Measurements from ENCODE around the gene MINDY3.

MINDY3 gene

DNA sequence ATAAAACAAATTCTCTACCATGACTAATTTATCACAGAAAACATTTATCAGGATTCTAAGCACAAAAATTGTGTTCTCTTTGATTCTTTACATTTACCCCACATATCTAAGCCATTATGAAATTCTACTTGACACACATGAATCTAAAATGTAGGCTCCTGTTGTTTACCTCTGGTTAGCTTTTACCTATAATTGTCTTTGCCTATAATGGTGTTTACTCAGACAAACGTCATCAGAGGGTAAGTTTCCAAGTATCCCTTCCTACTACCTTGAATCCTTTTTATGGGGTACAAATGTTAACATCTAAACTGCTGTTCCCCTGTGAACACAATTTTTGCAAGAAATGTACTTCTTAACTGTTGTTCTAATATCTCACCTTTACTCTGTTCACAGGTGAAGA is 63.5 kb downstream of the MINDY3 start (continued):
- TF ChIP-seq ZNF366 (tag by site-specific recombination; conservative IDR thresholded peaks at IDR 0.05) (peak; percentile 34; the same call in 1 of the 2 replicates), TRIM28 (IDR thresholded peaks at IDR 0.05; ENCODE audit: borderline replicate concordance, low read length) (no peak), ZSCAN30 (tag by site-specific recombination; IDR thresholded peaks at IDR 0.05) (0 out of 2 replicates have a peak, but pooled peaks have one; percentile 5), ZNF155 (tag by site-specific recombination; IDR thresholded peaks at IDR 0.05) (no peak), OSR2 (tag by site-specific recombination; IDR thresholded peaks at IDR 0.05) (peak; percentile 91), ZNF324 (tag by site-specific recombination; IDR thresholded peaks at IDR 0.05) (no peak), SP7 (tag by site-specific recombination; IDR thresholded peaks at IDR 0.05) (peak; percentile 66), MYNN (tag by site-specific recombination; IDR thresholded peaks at IDR 0.05; ENCODE audit: borderline replicate concordance) (no peak), BCL11A (tag by site-specific recombination; IDR thresholded peaks at IDR 0.05; ENCODE audit: low read depth) (peak; percentile 64; the same call in 1 of the 2 replicates), KLF8 (tag by site-specific recombination; IDR thresholded peaks at IDR 0.05) (peak; percentile 32; the same call in 1 of the 2 replicates), ZNF157 (tag by site-specific recombination; IDR thresholded peaks at IDR 0.05) (no peak), ZBTB1 (tag by site-specific recombination; IDR thresholded peaks at IDR 0.05) (peak; percentile 83; the same call in 1 of the 2 replicates), ZNF354C (tag by site-specific recombination; IDR thresholded peaks at IDR 0.05; ENCODE audit: borderline replicate concordance, low read depth) (no peak), ZNF391 (tag by site-specific recombination; IDR thresholded peaks at IDR 0.05; ENCODE audit: borderline replicate concordance, low read depth) (0 out of 2 replicates have a peak, but pooled peaks have one; percentile 21), REPIN1 (tag by site-specific recombination; IDR thresholded peaks at IDR 0.05; ENCODE audit: low read depth) (no peak), ZBTB17 (tag by site-specific recombination; IDR thresholded peaks at IDR 0.05) (no peak), BCL6B (tag by site-specific recombination; IDR thresholded peaks at IDR 0.05) (no peak), ZSCAN23 (tag by site-specific recombination; IDR thresholded peaks at IDR 0.05) (no peak), KLF1 (tag by site-specific recombination; IDR thresholded peaks at IDR 0.05) (no peak), YY2 (tag by site-specific recombination; IDR thresholded peaks at IDR 0.05) (no peak), ZNF112 (tag by site-specific recombination; IDR thresholded peaks at IDR 0.05) (no peak), KLF10 (tag by site-specific recombination; IDR thresholded peaks at IDR 0.05) (no peak), ZNF184 (tag by site-specific recombination; IDR thresholded peaks at IDR 0.05) (no peak), YY1 (tag by site-specific recombination; IDR thresholded peaks at IDR 0.05) (no peak)
- TF ChIP-seq, protein P1, sequence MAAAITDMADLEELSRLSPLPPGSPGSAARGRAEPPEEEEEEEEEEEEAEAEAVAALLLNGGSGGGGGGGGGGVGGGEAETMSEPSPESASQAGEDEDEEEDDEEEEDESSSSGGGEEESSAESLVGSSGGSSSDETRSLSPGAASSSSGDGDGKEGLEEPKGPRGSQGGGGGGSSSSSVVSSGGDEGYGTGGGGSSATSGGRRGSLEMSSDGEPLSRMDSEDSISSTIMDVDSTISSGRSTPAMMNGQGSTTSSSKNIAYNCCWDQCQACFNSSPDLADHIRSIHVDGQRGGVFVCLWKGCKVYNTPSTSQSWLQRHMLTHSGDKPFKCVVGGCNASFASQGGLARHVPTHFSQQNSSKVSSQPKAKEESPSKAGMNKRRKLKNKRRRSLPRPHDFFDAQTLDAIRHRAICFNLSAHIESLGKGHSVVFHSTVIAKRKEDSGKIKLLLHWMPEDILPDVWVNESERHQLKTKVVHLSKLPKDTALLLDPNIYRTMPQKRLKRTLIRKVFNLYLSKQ (tag by site-specific recombination; IDR thresholded peaks at IDR 0.05; ENCODE audit: borderline replicate concordance) = no peak
- TF ChIP-seq, protein P2, sequence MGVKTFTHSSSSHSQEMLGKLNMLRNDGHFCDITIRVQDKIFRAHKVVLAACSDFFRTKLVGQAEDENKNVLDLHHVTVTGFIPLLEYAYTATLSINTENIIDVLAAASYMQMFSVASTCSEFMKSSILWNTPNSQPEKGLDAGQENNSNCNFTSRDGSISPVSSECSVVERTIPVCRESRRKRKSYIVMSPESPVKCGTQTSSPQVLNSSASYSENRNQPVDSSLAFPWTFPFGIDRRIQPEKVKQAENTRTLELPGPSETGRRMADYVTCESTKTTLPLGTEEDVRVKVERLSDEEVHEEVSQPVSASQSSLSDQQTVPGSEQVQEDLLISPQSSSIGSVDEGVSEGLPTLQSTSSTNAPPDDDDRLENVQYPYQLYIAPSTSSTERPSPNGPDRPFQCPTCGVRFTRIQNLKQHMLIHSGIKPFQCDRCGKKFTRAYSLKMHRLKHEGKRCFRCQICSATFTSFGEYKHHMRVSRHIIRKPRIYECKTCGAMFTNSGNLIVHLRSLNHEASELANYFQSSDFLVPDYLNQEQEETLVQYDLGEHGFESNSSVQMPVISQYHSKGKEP (tag by site-specific recombination; IDR thresholded peaks at IDR 0.05) = peak; percentile 41; the same call in 1 of the 2 replicates
- TF ChIP-seq, protein P3, sequence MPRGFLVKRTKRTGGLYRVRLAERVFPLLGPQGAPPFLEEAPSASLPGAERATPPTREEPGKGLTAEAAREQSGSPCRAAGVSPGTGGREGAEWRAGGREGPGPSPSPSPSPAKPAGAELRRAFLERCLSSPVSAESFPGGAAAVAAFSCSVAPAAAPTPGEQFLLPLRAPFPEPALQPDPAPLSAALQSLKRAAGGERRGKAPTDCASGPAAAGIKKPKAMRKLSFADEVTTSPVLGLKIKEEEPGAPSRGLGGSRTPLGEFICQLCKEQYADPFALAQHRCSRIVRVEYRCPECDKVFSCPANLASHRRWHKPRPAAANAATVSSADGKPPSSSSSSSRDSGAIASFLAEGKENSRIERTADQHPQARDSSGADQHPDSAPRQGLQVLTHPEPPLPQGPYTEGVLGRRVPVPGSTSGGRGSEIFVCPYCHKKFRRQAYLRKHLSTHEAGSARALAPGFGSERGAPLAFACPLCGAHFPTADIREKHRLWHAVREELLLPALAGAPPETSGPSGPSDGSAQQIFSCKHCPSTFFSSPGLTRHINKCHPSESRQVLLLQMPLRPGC (tag by site-specific recombination; IDR thresholded peaks at IDR 0.05) = peak; percentile 59
- TF ChIP-seq, protein P4, sequence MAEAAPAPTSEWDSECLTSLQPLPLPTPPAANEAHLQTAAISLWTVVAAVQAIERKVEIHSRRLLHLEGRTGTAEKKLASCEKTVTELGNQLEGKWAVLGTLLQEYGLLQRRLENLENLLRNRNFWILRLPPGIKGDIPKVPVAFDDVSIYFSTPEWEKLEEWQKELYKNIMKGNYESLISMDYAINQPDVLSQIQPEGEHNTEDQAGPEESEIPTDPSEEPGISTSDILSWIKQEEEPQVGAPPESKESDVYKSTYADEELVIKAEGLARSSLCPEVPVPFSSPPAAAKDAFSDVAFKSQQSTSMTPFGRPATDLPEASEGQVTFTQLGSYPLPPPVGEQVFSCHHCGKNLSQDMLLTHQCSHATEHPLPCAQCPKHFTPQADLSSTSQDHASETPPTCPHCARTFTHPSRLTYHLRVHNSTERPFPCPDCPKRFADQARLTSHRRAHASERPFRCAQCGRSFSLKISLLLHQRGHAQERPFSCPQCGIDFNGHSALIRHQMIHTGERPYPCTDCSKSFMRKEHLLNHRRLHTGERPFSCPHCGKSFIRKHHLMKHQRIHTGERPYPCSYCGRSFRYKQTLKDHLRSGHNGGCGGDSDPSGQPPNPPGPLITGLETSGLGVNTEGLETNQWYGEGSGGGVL (tag by site-specific recombination; IDR thresholded peaks at IDR 0.05) = no peak; the same call in 1 of the 2 replicates
- TF ChIP-seq, protein P5, sequence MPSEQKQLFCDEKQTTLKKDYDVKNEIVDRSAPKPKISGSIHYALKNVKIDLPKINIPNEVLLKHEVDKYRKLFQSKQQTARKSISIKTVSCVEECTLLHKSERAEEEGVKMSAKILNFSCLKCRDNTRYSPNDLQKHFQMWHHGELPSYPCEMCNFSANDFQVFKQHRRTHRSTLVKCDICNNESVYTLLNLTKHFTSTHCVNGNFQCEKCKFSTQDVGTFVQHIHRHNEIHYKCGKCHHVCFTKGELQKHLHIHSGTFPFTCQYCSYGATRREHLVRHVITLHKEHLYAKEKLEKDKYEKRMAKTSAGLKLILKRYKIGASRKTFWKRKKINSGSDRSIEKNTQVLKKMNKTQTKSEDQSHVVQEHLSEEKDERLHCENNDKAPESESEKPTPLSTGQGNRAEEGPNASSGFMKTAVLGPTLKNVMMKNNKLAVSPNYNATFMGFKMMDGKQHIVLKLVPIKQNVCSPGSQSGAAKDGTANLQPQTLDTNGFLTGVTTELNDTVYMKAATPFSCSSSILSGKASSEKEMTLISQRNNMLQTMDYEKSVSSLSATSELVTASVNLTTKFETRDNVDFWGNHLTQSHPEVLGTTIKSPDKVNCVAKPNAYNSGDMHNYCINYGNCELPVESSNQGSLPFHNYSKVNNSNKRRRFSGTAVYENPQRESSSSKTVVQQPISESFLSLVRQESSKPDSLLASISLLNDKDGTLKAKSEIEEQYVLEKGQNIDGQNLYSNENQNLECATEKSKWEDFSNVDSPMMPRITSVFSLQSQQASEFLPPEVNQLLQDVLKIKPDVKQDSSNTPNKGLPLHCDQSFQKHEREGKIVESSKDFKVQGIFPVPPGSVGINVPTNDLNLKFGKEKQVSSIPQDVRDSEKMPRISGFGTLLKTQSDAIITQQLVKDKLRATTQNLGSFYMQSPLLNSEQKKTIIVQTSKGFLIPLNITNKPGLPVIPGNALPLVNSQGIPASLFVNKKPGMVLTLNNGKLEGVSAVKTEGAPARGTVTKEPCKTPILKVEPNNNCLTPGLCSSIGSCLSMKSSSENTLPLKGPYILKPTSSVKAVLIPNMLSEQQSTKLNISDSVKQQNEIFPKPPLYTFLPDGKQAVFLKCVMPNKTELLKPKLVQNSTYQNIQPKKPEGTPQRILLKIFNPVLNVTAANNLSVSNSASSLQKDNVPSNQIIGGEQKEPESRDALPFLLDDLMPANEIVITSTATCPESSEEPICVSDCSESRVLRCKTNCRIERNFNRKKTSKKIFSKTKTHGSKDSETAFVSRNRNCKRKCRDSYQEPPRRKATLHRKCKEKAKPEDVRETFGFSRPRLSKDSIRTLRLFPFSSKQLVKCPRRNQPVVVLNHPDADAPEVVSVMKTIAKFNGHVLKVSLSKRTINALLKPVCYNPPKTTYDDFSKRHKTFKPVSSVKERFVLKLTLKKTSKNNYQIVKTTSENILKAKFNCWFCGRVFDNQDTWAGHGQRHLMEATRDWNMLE (tag by site-specific recombination; conservative IDR thresholded peaks at IDR 0.05; ENCODE audit: low read depth) = no peak

Data from HEK293 (cell line).